GM18508 (cell line): ENCODE data around the gene MAML2.

ENCODE experiments used
- ATAC-seq: cut with Tn5 transposase; IDR thresholded peaks from one replicate; pipeline ENCODE4 v1.9.1; 2021; ENCODE audit warnings: moderate number of reproducible peaks; ENCODE audit not compliant: insufficient read depth, unreplicated experiment

MAML2 gene

DNA sequence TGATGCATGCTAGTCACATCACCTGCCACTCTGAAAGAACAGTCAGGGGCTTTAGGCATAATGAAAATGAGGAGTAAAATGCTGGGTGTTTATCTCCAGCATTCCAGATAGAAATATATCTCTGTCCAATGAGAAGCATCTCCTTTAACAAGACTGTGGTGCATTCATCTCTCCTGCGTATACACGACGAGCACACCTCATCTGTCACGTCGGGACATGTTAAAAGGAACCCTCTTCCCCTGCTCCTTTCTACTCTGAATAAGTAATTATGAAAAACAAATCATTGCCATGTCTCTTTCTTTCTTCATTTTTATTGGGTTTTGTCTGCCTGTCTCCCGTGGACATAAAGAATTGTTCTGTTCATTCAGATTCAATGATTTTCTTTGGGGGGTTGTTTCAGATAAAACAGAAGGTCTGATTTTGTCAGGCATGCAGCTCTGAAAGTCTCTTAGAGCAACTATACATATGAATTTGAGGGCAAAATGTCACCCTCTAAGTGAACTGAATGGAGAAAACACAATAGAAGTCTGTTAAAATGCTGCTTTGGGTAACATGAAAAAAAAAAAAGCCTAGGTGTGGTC lies 195.0 kb downstream of the MAML2 start:
- no peak for ATAC-seq

DNA sequence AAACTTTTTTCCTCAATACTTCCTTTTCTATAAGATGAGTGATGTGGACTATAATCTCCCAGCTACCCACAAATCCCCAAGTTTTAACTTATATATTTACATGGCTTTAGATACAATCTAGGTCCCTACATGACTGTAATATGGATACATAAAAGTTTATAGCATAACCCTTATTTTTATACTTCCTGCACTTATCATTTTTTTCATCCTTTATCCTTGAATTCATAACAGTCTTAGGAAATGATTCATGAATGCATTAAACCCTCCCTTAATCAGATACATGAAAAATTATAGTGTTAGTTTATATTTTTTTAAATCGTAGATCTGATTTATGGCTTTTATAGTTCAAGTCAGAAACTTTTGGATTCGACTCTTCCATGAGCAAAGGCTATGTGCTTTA lies 195.8 kb downstream of the MAML2 start:
- ATAC-seq = no peak

DNA sequence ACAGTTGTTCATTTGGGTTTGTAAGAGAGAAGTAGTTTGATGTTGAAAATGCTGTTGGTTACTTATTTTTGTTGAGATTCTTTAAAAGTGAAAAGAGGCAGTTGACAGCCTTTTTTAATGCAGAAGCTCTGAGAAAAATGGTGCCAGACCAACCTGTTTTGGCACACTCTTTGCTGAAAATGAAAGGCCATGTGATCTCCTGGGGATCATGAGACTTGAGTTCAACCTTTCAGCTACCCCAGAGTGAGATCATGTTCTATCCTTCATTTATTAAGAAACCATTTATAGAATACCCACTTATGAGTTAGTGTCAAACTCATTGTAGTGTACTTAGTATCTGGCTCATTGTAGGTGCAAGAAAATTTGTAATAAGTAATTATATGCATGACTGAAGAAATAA lies 196.2 kb downstream of the MAML2 start:
- no peak for ATAC-seq

DNA sequence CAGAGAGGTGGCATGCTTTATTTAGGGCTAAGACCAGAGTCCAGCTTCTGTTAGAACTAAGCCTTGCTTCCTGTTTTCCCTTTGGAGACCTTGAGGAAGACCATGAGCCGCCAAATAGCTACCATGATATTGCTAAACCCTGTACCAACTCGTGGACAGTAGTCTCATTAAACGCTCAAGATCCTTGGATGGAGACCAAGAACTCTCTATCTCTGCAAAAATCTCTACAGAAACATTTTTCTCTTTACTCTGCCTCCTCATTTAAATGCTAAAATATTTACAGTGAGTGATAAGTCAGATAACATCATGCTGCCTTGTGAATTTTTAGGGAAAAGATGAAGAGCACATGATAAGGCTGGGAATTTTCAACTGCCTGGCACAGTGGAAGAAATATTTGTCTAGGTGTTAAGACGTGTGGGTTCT lies 197.8 kb downstream of the MAML2 start:
- ATAC-seq = no peak

DNA sequence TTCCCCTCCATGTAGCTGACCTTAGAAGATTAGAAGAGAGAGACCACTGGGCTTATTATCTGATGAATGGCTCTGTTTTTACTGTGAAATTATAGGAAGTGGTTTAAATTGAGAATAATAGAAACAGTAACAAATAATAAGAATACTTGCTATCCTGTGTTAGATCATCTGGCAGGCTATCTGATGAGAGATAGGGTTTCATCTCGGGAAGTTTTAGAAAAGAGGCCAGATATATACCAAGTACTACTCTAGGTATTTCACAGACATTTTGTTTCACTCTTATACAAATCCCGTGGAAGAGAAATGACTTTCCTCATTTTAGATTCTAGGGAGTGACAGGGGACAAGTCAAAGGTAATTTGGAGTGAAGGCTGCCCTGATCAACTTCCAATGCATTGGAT lies 198.4 kb downstream of the MAML2 start:
- ATAC-seq = no peak

DNA sequence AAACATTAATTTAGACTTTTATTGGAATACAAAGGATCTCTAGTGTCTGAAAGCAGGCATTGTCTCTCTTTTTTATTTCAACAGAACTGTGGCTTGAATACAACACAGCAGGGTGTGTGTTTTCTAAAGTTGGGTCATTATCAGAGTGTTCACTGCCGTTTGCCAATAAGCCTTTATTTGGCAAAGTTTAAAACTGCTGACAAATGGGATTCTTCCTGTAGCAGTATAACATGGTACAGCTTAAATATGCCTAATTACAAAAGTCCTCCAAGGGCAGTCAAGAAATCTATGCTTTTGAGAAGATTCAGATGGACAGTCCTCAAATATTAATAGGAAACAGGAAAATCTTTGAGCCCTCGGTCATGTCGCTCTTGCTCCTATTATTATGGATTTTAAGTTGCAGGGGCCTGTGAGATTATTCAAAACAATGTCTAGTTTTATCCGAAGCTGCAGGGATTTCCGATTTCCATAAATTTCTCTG lies 199.9 kb downstream of the MAML2 start:
- no peak for ATAC-seq

DNA sequence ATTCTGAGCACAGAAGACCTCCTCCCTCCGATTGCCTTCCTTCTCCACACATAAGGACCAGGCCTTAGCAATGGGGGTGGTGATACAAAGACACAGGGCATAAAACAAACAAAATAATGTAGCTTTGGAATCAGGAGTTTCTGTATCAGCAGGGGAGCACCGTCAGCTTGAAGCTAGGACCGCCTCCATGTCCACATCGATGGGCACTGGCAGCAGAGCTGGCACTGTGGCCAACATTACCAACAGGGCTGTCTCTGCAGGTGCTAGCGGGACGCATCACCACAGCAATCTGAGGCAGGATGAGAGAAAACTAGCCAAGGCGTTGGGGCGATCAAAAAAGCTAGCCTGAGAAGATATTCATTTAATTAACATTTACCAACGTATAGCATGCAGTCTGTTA lies 201.4 kb downstream of the MAML2 start:
- no peak for ATAC-seq

DNA sequence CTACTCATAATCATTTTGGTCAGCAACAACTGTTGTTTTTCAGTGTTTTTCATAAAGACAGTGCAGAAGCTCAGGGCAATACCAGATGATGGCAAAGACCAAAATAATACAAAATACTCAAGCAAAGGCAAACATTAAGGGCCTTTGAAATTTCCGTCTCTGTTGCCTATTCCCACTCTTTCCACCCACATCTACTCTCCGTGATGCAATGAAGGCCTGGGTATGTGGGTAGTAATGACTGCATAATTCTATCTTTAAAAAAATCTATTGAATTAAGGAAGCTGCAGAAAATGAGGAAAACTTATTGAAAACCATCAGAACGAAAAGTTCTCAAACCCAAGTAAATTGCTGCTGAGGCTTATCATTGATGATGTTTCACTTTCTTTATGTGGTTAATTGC lies 203.3 kb downstream of the MAML2 start:
- ATAC-seq = no peak

DNA sequence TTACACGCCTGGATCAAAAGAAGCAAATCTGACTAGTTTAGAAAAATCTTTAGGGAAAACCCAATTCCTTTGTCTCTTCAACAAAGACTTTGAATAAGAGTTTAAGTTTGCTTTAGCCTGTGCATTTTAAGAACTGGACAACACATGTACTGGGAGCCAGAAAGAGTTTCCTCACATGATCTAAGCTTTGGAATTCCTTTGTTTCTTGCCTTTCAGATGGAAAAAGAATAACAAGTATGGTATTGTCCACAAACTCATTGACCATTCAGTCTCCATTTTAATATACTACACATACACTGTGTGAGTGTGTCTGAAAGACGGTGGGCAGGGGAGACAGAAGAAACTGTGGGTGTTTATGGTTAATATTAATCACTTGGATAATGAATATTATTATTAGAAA lies 205.6 kb downstream of the MAML2 start:
- no peak for ATAC-seq

DNA sequence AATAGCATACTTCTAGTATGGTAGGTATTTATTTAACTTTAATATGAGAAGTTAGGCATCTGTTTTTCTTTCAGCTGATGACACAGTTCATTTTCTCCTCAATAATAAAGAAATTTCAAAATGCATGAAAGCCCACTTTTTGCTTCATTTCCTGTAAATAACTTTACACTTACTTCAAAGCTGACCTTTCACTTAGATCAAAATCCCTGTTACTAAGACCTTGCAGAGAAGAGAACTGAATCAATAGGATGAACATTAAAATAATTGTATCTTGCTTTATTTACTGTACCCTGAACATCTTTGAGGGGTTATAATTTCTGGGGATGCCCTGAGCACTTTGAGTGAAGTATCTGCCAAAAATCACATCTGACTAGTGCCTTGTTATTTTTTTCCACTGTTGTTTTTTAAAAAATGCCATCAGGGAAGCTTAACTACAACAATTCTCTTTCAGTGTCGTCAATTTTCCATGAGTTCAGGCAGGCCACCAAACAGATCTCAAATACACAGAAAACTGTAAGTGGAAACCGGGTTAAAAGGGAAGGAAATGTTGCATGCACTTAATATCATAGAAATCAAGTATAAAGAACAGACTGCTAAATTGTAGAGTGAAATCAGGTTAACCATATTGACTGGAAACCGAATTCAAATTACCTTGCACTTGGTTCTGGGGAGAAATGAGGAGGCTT lies 206.2 kb downstream of the MAML2 start:
- no peak for ATAC-seq

DNA sequence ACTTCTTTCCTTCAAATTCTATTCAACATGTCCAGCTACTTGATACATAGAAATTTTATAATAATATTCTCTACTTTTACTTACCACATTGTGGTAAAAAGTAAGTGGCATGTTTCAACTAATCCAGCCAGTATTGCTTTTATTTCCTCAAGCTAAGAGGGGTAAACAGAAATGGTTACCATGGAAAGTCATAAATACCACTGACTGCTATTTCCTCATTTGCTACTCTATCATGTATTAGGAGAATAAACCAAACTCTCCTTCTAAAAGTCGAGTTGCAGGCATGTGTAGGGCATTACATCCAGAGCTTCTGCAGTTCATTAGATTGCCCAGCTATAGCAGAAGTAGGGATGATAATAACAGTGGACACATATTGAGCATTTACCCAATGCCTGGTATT lies 208.4 kb downstream of the MAML2 start:
- ATAC-seq = no peak

DNA sequence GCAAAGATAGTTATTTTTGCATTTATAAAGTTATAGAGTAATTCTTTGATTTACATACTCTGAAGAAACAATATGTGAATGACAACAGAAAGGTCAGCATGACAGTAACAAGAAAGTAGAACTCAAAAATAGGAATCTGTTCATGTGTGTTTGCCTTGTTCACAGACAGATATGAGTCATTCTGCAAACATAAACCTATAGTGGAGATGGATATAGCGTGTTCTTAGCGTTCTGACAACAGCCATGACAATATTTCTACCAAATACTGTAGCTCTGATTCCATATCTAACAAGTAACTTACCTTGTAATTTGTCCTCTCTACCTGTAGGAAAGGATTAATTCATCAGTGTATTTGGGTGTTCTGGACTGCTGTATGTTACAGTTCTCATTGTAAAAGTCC lies 210.6 kb downstream of the MAML2 start:
- no peak for ATAC-seq

DNA sequence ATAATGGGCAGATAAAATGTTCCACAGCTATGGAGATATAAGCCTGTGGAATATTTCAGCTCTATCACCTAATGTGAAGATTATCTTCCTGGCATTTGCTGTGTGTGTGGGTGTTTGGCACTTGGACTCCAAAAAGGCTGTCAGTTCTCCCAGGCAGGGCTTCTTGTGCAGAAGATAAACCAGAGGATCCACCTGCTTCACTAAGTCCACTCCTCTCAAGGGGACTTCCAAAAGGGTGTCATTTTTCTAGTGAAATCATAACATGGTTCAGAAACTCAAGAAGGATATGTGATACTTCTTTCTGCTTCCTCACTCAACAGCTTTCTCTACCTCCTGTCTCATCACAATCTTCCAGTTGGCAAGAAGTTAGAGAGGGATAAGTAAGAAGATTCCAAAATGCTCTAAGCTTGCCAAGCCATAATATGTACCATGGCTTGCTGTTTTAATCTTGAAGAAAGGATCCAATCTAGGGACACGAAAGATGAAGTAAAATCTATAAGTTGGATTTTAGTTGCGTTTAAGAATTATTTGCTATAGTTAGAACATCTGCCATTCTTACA lies 212.9 kb downstream of the MAML2 start:
- ATAC-seq = no peak

DNA sequence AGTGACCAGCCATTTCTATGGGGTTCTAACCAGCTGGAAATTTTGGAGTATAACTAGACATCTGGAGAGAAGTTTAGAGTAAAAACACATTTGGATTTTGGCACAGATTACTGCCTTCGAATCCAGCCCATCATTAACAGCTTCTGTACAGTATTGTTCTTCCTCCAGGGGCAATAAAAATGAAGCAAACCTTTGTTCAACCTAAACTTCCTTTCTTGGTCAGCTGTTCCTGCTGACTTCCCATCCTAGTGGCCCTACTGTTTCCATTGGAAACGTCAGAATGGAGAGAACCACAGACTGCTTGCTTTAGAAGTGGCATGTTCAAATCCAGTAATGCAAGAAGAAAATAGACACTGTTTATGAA lies 215.4 kb downstream of the MAML2 start:
- no peak for ATAC-seq

DNA sequence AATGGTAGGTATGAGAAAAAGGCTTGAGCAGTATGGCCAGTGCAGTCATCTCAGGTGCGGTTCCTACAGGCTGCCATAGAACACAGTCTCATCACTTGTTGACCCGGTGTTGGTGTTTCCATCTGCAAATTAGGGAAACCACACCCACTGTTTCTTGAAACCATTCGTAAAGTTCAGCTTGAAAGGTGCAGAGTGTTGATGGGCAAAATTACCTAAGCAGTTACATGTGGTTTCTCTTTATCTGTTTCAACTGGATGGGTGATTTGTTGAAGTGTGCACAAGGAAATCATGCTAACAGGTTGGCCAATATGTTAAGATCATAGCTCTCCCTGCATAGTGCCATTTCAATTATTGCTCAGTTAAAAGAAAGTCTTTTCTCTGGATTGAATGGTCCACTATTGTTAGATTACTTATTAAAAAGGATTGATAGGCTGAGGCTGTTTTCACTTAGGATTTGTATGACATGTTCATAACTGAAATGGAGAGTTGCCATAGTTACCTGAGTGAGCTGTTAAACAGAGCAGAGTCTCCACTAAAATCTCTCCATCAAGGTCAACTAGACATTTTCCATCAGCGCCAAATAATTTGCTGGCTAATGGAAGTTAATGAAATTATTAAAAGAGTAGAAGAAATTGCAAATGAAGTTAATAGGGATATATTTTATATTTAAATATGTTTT lies 215.9 kb downstream of the MAML2 start:
- ATAC-seq = no peak

DNA sequence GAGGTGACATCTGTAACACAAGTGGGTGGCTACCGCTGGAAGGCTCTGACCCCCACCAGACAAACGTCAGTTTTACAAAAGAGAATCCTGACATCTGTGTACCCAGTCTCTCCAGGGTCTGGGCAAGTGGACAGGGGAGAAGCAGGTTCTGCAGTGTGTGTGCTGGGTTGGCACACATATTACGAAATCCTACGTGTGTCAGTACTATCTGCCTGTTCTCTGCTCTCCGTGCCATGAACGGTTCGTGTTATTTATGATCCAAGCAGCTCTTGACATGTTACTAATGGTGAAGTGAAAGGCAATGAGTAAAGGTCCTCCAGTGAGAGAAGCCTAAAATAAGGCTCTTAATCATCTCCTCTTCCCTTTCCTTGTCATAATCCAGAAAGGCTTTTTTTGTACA lies 217.6 kb downstream of the MAML2 start:
- ATAC-seq = no peak

DNA sequence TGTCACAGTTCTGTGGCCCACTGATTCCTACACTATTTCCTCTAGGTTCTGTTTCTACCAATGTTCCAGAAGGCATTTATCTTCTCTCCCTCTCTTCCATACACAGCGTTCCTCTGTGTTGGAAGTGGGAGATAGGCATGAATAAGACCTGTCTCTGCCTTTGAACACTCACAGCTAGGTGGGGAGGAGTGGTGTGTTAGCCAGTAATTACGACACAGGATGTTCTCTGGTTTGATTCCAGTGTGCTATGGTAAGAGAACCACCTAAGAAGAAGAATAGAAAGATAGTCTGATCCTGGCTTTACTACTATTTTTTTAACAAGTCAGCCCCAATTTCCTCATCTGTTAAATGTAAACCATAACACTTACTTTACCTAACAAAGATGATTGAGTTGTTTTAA lies 218.8 kb downstream of the MAML2 start:
- ATAC-seq = no peak

DNA sequence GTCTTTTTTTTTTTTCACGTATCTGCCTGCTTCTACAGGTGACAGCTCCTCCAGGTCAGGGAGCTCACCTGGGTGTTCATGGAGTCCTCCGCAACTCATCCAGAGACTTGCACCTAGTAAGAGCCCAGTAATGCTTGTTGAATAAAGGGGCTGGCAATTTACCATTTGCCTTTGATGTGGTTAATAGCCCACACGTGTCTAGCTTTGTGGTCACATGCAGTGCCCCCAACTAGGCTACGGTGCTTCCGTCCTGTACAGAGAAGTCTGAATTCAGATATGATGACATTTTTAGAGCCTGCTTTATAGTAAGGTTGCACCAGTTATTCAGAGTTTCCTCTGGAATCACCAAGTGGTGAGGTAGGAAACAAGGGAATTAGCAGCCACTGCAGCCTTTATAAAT lies 219.7 kb downstream of the MAML2 start:
- no peak for ATAC-seq

DNA sequence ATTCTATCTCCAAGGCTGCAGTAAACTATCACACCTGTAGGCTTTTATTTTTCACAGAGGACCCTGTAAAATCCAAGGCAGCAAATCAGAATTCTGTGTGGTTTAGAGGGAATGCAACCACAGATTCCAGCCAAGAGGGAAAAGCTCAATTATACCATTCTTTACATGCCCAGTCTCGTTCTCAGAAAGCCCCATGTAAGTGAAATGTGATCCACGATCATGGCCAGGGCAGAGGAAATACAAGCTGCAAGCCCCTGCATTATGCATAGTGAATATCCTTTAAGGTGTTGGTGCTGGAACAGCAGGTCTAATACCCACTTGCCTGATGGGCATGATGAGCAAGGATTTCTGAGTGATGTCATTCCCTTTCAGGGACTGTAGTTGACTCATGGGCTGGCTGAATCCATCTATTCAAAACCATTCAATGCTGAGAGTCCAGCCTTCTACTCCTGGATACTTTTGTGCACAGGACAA lies 220.4 kb downstream of the MAML2 start:
- no peak for ATAC-seq

DNA sequence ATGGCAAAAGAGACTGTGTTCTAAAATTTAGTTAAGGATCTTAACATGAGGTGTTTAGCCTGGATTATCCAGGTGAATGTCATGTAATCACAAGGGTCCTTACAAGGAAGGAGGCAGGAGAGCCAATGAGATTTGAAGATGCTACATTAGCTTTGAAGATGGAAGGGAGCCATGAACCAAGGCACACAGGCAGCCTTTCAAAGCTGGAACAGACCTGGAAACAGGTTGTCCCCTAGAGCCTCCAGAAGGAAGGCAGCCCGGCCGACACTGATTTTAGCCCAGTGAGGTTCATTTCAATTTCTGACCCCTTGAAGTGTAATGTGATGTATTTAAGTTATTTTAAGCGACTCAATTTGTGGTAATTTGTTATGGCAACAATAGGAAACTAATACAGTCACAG lies 223.8 kb downstream of the MAML2 start:
- ATAC-seq = no peak

DNA sequence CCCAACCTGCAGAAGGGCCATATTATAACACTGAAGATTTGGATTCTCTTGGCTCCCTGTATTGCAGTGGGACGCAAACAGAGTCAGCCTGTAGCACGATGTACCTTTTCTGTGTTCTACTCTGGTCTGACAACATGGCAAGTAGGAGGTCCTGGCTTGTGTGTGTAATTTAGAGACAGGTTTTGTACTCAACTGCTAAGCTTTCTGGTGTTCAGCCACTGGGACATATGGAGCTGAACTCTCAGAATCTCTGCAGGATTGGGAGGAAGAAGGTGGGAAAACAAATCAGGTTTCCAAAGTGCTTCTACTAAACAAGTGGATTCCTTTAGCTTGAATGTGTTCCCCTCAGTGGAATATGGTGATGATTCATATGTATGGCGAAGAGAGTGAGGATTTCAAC lies 226.6 kb downstream of the MAML2 start:
- no peak for ATAC-seq
